K562 (cell line): ENCODE results near the gene LECT2. TPM values are rescaled to one million over a fixed set of nuclear protein-coding genes. Genes with fewer than 3 reads are reported as not detected.

Source experiments
- ATAC-seq: fragments of 200-7000 bp; cut with Tn5 transposase; 3 replicates; pipeline ENCODE4 v1.9.1; 2020; ENCODE audit warnings: moderate library complexity
- BruUV-seq: library from RNA; stranded (reverse); fragments of 400-500 nt; replicated peaks from 2 replicates; lab custom pipeline; 2021; lab: Mats Ljungman, UMichigan
- CTCF ChIA-PET: fragments of 300-600 bp; formaldehyde crosslinking; extraction: SDS; loops from one replicate; lab custom pipeline; 2021; ENCODE audit warnings: low intra/inter-chr PET ratio; lab: Yijun Ruan, JAX
- POLR2A ChIA-PET: fragments of 300-600, 350-650 bp; sonication (Branson Sonifier 250); formaldehyde crosslinking; extraction: SDS; loops from one replicate; lab custom pipeline; 2021; ENCODE audit warnings: antibody characterized with exemption, inconsistent platforms; lab: Yijun Ruan, JAX
- DNase-seq, 4 experiments: peaks; one replicate each; pipeline versions ENCODE4 v3.0.0 to v3.0.0-alpha.2; 2011 to 2018; ENCODE audit warnings: low spot score in 3 of 4, mixed read lengths in 3 of 4; ENCODE audit errors: extremely low read depth in 1 of 4
- FAIRE-seq: peaks from 2 replicates; lab custom pipeline; 2011; peaks lifted over from hg19 to GRCh38; lab: Jason Lieb, UNC
- H2AFZ ChIP-seq: 2 replicates; pipeline ENCODE4 v1.6.0; 2011; ENCODE audit warnings: low read depth, low read length, control low read depth, inconsistent platforms
- H3K27ac ChIP-seq: fragments of 200-600 bp; 3 replicates; pipeline ENCODE4 v1.8.0; 2011; ENCODE audit warnings: low read depth, mild to moderate bottlenecking, control low read depth, inconsistent platforms, low read length, moderate library complexity, mixed read lengths; ENCODE audit errors: extremely low read depth
- H3K27me3 ChIP-seq, 2 experiments: fragments of 300-600 bp in 1 of 2; 2 replicates in 1 of 2; 3 replicates in 1 of 2; pipeline versions ENCODE4 v1.6.0 to v1.8.0; 2011; ENCODE audit warnings: inconsistent platforms in 2 of 2, low read length in 2 of 2, mild to moderate bottlenecking in 1 of 2, mixed read lengths in 1 of 2, moderate library complexity in 1 of 2; ENCODE audit not compliant: control insufficient read depth in 2 of 2, insufficient read depth in 2 of 2
- H3K36me3 ChIP-seq: fragments of 300-600 bp; 3 replicates; pipeline ENCODE4 v1.8.0; 2011; ENCODE audit warnings: mild to moderate bottlenecking, low read length, inconsistent platforms; ENCODE audit not compliant: control insufficient read depth, insufficient read depth
- H3K4me1 ChIP-seq, 2 experiments: fragments of 200-600 bp in 1 of 2; replicated peaks in 1 of 2; 2 replicates in 1 of 2; 3 replicates in 1 of 2; pipeline versions ENCODE4 v1.5.1 to v1.8.0; 2011; ENCODE audit warnings: inconsistent platforms in 2 of 2, low read length in 2 of 2, mild to moderate bottlenecking in 1 of 2, mixed read lengths in 1 of 2, moderate library complexity in 1 of 2; ENCODE audit not compliant: control insufficient read depth in 2 of 2, insufficient read depth in 2 of 2
- H3K4me2 ChIP-seq: 2 replicates; pipeline ENCODE4 v1.6.1; 2011; ENCODE audit warnings: low read length, control low read depth, inconsistent platforms, mixed read lengths; ENCODE audit not compliant: insufficient read depth
- H3K4me3 ChIP-seq: fragments of 200-600 bp; sonication (generic), shearing (Covaris generic); 2 replicates; pipeline ENCODE4 v1.5.1; 2016; ENCODE audit warnings: control low read depth, inconsistent platforms
- H3K79me2 ChIP-seq: fragments of 200-600 bp; 3 replicates; pipeline ENCODE4 v1.8.0; 2011; ENCODE audit warnings: low read length, inconsistent platforms; ENCODE audit not compliant: control insufficient read depth, insufficient read depth
- H3K9ac ChIP-seq, 2 experiments: 2 replicates each; pipeline versions ENCODE4 v1.6.0 to v1.6.1; 2011; ENCODE audit warnings: low read depth in 2 of 2, low read length in 2 of 2, control low read depth in 1 of 2, inconsistent platforms in 1 of 2, mild to moderate bottlenecking in 1 of 2, mixed read lengths in 1 of 2; ENCODE audit not compliant: insufficient read depth in 1 of 2
- H3K9me1 ChIP-seq: one replicate; pipeline ENCODE4 v1.6.0; 2011; ENCODE audit warnings: inconsistent platforms, mild to moderate bottlenecking, low read length, moderate library complexity; ENCODE audit not compliant: control insufficient read depth, insufficient read depth
- H3K9me3 ChIP-seq: replicated peaks from 2 replicates; pipeline ENCODE4 v1.5.1; 2011; ENCODE audit warnings: low read depth, low read length, inconsistent platforms; ENCODE audit not compliant: control insufficient read depth, insufficient read depth
- H4K20me1 ChIP-seq: replicated peaks from 2 replicates; pipeline ENCODE4 v1.6.1; 2011; ENCODE audit warnings: low read length, inconsistent platforms, mixed read lengths; ENCODE audit not compliant: control insufficient read depth, insufficient read depth
- ARID1B ChIP-seq: fragments of 450-650 bp; IDR thresholded peaks from 2 replicates; pipeline ENCODE4 v1.6.1; 2016; ENCODE audit warnings: antibody characterized with exemption, mild to moderate bottlenecking, inconsistent platforms
- JUN ChIP-seq, 2 experiments: sonication (generic) in 1 of 2; formaldehyde crosslinking in 1 of 2; IDR thresholded peaks; 2 replicates each; pipeline versions ENCODE4 v1.6.1 to v1.8.0; 2012 to 2022; ENCODE audit warnings: borderline replicate concordance in 2 of 2, mild to moderate bottlenecking in 2 of 2, improper control_type of control experiment in 1 of 2, low read depth in 1 of 2, low read length in 1 of 2, missing genetic modification reagents in 1 of 2
- JUND ChIP-seq, 2 experiments: IDR thresholded peaks; 2 replicates in 1 of 2; 3 replicates in 1 of 2; pipeline ENCODE4 v1.6.1; 2011; ENCODE audit warnings: borderline replicate concordance in 2 of 2, low read depth in 2 of 2, low read length in 2 of 2, improper control_type of control experiment in 1 of 2, missing biosample characterization in 1 of 2, missing genetic modification characterization in 1 of 2, missing genetic modification reagents in 1 of 2
- MBD2 ChIP-seq: sonication (generic); IDR thresholded peaks from 2 replicates; pipeline ENCODE4 v1.6.1; 2016; ENCODE audit warnings: low read depth, borderline replicate concordance
- SLC30A9 ChIP-seq: fragments of 250-450 bp; sonication (Bioruptor Pico); IDR thresholded peaks from 2 replicates; pipeline ENCODE4 v1.8.0; 2022; ENCODE audit warnings: mild to moderate bottlenecking, moderate library complexity
- SRSF1 ChIP-seq: fragments of 200-400 bp; formaldehyde crosslinking; IDR thresholded peaks from 2 replicates; pipeline ENCODE4 v1.6.1; 2017; ENCODE audit warnings: mild to moderate bottlenecking, low read depth, low read length, moderate library complexity
- TARDBP ChIP-seq: fragments of 450-650 bp; IDR thresholded peaks from 2 replicates; pipeline ENCODE4 v1.6.1; 2016
- ZNF134 ChIP-seq: fragments of 250-450 bp; sonication (Bioruptor Pico); conservative IDR thresholded peaks from 2 replicates; pipeline ENCODE4 v1.4.0; 2020
- WGBS: fragments of 100-300 bp; shearing (Covaris generic); methylation state at CpG from one replicate; pipeline ENCODE4 v1.1.6; 2016; ENCODE audit warnings: low coverage, mixed read lengths; ENCODE audit not compliant: insufficient coverage; ENCODE audit errors: missing lambda C conversion rate; 5-methylcytosine and 5-hydroxymethylcytosine counted together
- in situ Hi-C: fragments of 300-500 bp; cut with MboI; formaldehyde crosslinking; loops from 4 replicates; pipeline ENCODE4 v1.15.0; 2018; ENCODE audit warnings: inconsistent platforms, mixed read lengths
- intact Hi-C: fragments of 100-400 bp; cut with micrococcal nuclease; formaldehyde crosslinking; loops from 2 replicates; pipeline ENCODE4 v1.14.2; 2022
- polyA plus RNA-seq, 8 experiments: library from polyadenylated mRNA; depleted of rRNA in 4 of 8; stranded (reverse) in 5 of 8; unstranded in 3 of 8; fragments of >200 nt; fragmentation: Nextera tagmentation in 2 of 8; fragmentation: Illumina TruSeq in 1 of 8; extraction: Ambion mirVana in 2 of 8; extraction: Trizol in 1 of 8; gene quantifications; 2 replicates each; pipeline versions ENCODE4 v1.2.1 to v1.2.3, GENCODE V29; 2011 to 2014; ENCODE audit warnings: inconsistent platforms in 1 of 8, missing spikeins in 1 of 8
- total RNA-seq, 7 experiments: library from RNA; depleted of rRNA in 6 of 7; stranded (reverse); fragments of >200 nt in 6 of 7; fragmentation: Illumina TruSeq in 2 of 7; extraction: Trizol in 2 of 7; gene quantifications; 2 replicates each; pipeline versions ENCODE4 v1.2.1 to v1.2.3, GENCODE V29; 2011 to 2021; ENCODE audit warnings: low replicate concordance in 1 of 7
- TF ChIP-seq, protein P1 (sequence below): fragments of 450-650 bp; IDR thresholded peaks from 2 replicates; pipeline ENCODE4 v1.7.0; 2016; ENCODE audit warnings: borderline replicate concordance
- TF ChIP-seq, protein P2 (sequence below): fragments of 450-650 bp; formaldehyde crosslinking; IDR thresholded peaks from 2 replicates; pipeline ENCODE4 v1.4.0; 2020; ENCODE audit warnings: mild to moderate bottlenecking, mixed read lengths
- TF ChIP-seq, protein P3 (sequence below): sonication (generic); formaldehyde crosslinking; IDR thresholded peaks from 2 replicates; pipeline ENCODE4 v1.8.0; 2022; ENCODE audit warnings: mild to moderate bottlenecking, missing genetic modification reagents

The LECT2 gene
- total and polyA plus RNA-seq, 9 of the 15 experiments (the other 6 are each of a cell fraction or from before 2014, with no cell fraction given) = not detected

DNA sequence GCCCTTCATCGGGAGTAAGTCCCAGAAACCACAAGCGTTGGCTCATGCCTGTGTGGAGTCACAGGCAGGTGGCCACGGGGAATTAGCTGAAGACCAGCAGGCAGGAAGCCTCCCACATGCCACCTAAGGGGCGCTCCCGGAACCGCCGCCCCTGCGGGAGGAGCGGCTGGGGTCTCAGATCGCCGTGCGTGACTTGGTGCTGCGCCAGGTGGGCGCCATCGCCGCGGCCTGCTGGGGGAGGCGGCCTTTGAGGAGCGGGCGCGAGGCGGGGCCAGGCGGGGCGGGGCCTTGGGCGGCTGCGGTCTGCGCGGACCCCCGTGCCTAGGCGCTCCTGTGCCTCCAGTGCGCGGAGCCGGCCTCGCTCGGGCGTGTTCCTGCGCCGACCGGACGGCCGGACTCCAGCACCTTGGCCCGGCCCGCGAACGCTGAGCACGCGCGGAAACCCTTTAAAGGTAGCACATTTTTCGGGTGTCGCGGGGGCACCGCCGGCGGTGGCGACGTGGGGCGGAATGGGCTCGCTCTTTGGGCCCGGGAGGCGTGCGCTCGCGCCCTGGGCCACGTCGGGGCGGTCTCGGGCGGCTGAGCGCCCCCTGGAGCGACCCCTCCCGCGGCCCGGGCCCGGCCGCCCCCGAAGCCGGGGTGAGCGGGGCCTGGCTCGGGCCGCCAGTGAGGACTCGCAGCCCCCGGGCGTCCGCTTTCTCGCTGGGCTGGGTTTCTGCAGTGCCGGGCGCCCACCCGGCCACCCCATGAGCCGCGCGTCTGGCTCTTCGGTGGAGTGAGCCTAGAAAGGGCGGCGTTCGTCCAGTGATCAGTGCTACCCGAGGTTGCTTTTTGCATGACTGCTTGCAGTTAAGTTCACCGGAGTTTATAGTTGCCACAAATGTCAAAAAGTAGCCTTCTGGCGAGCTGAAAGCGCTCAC, 24.5 kb downstream of the LECT2 start:
- 49% methylated on average over 52 of the region's 99 CpGs for WGBS
- DNase-seq = no peak
- in situ Hi-C loops (no loop called here), intact Hi-C loops (no loop called here)
- ATAC-seq = no peak
- H3K27me3 ChIP-seq = peaks cover 8 to 15% of the 10 kb centered on the region in 2 experiments; a peak in 3 of 5 replicates
- no peak overlapping the region for H3K4me2 ChIP-seq
- no peak overlapping the region for H3K27ac ChIP-seq
- H4K20me1 ChIP-seq = no peaks in the 10 kb centered on the region
- no peak overlapping the region for H3K9ac ChIP-seq
- no peaks in the 10 kb centered on the region for H3K79me2 ChIP-seq
- CTCF ChIA-PET = no interaction called here
- H2AFZ ChIP-seq = no peak overlapping the region
- BruUV-seq = no TSS peak
- no peak overlapping the region for H3K4me3 ChIP-seq
- POLR2A ChIA-PET = no interaction called here
- H3K9me1 ChIP-seq = no peaks in the 10 kb centered on the region
- no peaks in the 10 kb centered on the region for H3K36me3 ChIP-seq
- H3K9me3 ChIP-seq = no peaks in the 10 kb centered on the region
- TF ChIP-seq ARID1B (no peak), ZNF134 (CRISPR knock-in tag) (no peak), SLC30A9 (no peak), TARDBP (no peak), JUN (IDR thresholded peaks at IDR 0.05; ENCODE audit: borderline replicate concordance, low read depth, low read length) (no peak), JUN (CRISPR knock-in tag; IDR thresholded peaks at IDR 0.05; ENCODE audit: borderline replicate concordance) (no peak), JUND (IDR thresholded peaks at IDR 0.05; ENCODE audit: borderline replicate concordance, low read depth, low read length) (no peak), JUND (tag; IDR thresholded peaks at IDR 0.05; ENCODE audit: borderline replicate concordance, low read depth, low read length) (no peak), MBD2 (no peak), SRSF1 (no peak)
- TF ChIP-seq, protein P1, sequence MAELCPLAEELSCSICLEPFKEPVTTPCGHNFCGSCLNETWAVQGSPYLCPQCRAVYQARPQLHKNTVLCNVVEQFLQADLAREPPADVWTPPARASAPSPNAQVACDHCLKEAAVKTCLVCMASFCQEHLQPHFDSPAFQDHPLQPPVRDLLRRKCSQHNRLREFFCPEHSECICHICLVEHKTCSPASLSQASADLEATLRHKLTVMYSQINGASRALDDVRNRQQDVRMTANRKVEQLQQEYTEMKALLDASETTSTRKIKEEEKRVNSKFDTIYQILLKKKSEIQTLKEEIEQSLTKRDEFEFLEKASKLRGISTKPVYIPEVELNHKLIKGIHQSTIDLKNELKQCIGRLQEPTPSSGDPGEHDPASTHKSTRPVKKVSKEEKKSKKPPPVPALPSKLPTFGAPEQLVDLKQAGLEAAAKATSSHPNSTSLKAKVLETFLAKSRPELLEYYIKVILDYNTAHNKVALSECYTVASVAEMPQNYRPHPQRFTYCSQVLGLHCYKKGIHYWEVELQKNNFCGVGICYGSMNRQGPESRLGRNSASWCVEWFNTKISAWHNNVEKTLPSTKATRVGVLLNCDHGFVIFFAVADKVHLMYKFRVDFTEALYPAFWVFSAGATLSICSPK = no peak
- TF ChIP-seq, protein P2, sequence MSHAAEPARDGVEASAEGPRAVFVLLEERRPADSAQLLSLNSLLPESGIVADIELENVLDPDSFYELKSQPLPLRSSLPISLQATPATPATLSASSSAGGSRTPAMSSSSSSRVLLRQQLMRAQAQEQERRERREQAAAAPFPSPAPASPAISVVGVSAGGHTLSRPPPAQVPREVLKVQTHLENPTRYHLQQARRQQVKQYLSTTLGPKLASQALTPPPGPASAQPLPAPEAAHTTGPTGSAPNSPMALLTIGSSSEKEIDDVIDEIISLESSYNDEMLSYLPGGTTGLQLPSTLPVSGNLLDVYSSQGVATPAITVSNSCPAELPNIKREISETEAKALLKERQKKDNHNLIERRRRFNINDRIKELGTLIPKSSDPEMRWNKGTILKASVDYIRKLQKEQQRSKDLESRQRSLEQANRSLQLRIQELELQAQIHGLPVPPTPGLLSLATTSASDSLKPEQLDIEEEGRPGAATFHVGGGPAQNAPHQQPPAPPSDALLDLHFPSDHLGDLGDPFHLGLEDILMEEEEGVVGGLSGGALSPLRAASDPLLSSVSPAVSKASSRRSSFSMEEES (CRISPR knock-in tag) = no peak
- TF ChIP-seq, protein P3, sequence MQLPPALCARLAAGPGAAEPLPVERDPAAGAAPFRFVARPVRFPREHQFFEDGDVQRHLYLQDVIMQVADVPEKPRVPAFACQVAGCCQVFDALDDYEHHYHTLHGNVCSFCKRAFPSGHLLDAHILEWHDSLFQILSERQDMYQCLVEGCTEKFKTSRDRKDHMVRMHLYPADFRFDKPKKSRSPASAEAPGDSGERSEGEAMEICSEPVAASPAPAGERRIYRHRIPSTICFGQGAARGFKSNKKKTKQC (CRISPR knock-in tag) = no peak
- TF ChIP-seq, all 486 proteins: peak for 0
- H3K4me1 ChIP-seq = peaks cover 0 to 6% of the 10 kb centered on the region in 2 experiments; a peak in 1 of 5 replicates
- no peak for FAIRE-seq
